Chondrocyte (in vitro differentiated cells): ENCODE measurements around the gene C2CD3. TPM values are rescaled to one million over a fixed set of nuclear protein-coding genes. Genes with fewer than 3 reads are reported as not detected.
A peak's percentile ranks its signal among the peaks of the same experiment; 100 is the strongest.
"Not testable (repeated sequence)": the region's sequence is repeated elsewhere in the genome, so short reads cannot be mapped to it uniquely, and the experiment has no call there.

ENCODE experiments used
- DNase-seq: peaks from one replicate; pipeline ENCODE4 v3.0.0; 2021; ENCODE audit warnings: mixed read lengths, low spot score
- H3K27ac Mint-ChIP-seq: one replicate; pipeline ENCODE4 v1.8.0; 2021; ENCODE audit warnings: mild to moderate bottlenecking, moderate library complexity, mixed read lengths; ENCODE audit not compliant: unreplicated experiment
- H3K27me3 Mint-ChIP-seq: 2 replicates; pipeline ENCODE4 v1.8.0; 2021; ENCODE audit warnings: low read depth, mixed read lengths
- H3K36me3 Mint-ChIP-seq: 2 replicates; pipeline ENCODE4 v1.8.0; 2021; ENCODE audit warnings: low read depth, mixed read lengths
- H3K4me1 Mint-ChIP-seq: 2 replicates; pipeline ENCODE4 v1.8.0; 2021; ENCODE audit warnings: low read depth, mild to moderate bottlenecking, mixed read lengths
- H3K4me3 Mint-ChIP-seq: one replicate; pipeline ENCODE4 v1.8.0; 2021; ENCODE audit warnings: mild to moderate bottlenecking, moderate library complexity, mixed read lengths; ENCODE audit not compliant: unreplicated experiment
- H3K9me3 Mint-ChIP-seq: 2 replicates; pipeline ENCODE4 v1.8.0; 2021; ENCODE audit warnings: low read depth, mixed read lengths
- total RNA-seq: library from RNA; stranded (reverse); gene quantifications from 3 replicates; pipeline ENCODE4 v1.2.1, GENCODE V29; 2021
- TF ChIP-seq, protein P1 (sequence below): fragments of 200-600 bp; sonication (generic); IDR thresholded peaks from 2 replicates; pipeline ENCODE4 v1.5.0; 2021; ENCODE audit warnings: antibody characterized with exemption, mild to moderate bottlenecking, moderate library complexity

Gene C2CD3
- total RNA-seq, 1 donor from 2014 or later, result 14.7 TPM

DNA sequence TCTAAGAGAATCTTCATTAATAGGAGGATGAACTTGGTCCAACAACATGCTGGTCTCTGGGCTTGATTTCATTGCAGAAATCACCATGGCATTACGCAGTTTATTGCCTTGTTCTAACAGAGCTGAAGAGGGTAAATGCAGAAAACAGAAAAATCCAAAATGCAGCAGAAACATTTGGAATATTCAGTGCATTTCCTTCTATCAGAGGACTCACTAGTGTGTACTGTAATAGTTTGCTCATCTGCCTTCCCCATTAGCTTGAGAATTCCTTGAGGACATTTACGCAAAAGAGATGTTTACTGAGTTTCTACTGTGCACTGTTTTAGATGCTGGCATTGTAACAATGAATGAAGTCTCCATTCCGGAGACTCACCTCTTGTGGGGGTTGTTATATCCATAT is 37.4 kb downstream of the C2CD3 start:
- Mint-ChIP-seq H3K27me3 (no peaks in the 10 kb centered on the region), H3K36me3 (peaks cover 10% of the 10 kb centered on the region)

DNA sequence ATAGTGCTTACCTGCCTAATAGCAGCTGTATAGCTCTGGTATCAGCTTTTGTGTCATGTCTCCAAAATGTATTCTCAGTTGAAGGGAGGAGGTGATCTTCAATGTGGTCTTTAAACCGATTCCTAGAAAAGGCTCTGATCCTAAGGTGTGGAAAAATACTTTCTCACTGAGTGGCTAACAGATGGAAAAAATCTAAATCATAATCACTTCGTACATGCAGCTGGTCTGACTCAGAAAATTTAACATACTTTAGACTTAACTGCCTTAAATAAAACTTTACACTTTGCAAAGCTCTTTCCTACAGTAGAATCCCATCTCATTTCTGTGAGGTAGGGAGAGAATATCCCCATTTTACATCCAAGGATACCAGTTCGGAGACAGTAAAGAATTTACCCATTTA is 38.0 kb downstream of the C2CD3 start:
- no peaks in the 10 kb centered on the region for H3K9me3 Mint-ChIP-seq
- no peak overlapping the region for H3K27ac Mint-ChIP-seq
- TF ChIP-seq, protein P1, sequence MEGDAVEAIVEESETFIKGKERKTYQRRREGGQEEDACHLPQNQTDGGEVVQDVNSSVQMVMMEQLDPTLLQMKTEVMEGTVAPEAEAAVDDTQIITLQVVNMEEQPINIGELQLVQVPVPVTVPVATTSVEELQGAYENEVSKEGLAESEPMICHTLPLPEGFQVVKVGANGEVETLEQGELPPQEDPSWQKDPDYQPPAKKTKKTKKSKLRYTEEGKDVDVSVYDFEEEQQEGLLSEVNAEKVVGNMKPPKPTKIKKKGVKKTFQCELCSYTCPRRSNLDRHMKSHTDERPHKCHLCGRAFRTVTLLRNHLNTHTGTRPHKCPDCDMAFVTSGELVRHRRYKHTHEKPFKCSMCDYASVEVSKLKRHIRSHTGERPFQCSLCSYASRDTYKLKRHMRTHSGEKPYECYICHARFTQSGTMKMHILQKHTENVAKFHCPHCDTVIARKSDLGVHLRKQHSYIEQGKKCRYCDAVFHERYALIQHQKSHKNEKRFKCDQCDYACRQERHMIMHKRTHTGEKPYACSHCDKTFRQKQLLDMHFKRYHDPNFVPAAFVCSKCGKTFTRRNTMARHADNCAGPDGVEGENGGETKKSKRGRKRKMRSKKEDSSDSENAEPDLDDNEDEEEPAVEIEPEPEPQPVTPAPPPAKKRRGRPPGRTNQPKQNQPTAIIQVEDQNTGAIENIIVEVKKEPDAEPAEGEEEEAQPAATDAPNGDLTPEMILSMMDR, result no peak
- no peak for DNase-seq
- peaks cover 40% of the 10 kb centered on the region for H3K4me1 Mint-ChIP-seq
- no peak overlapping the region for H3K4me3 Mint-ChIP-seq
- H3K27me3 Mint-ChIP-seq, result no peaks in the 10 kb centered on the region
- H3K36me3 Mint-ChIP-seq, result peaks cover 10% of the 10 kb centered on the region

More for the DNA sequence above, 37.4 kb downstream of the C2CD3 start:
- DNase-seq, result no peak
- H3K9me3 Mint-ChIP-seq, result no peaks in the 10 kb centered on the region
- peaks cover 46% of the 10 kb centered on the region for H3K4me1 Mint-ChIP-seq
- H3K4me3 Mint-ChIP-seq, result no peak overlapping the region
- TF ChIP-seq, protein P1, result no peak
- H3K27ac Mint-ChIP-seq, result no peak overlapping the region

GRCh38 chr11:74129121-74129520 is 41.7 kb downstream of the C2CD3 start:
- not testable (repeated sequence) for H3K36me3 Mint-ChIP-seq, H3K27ac Mint-ChIP-seq, DNase-seq, H3K4me3 Mint-ChIP-seq, H3K27me3 Mint-ChIP-seq, H3K9me3 Mint-ChIP-seq
- H3K4me1 Mint-ChIP-seq, result peaks cover 17% of the 10 kb centered on the region

- Mint-ChIP-seq H3K27me3 (no peaks in the 10 kb centered on the region), H3K9me3 (no peaks in the 10 kb centered on the region), H3K36me3 (peaks cover 1% of the 10 kb centered on the region), H3K4me1 (peaks cover 6% of the 10 kb centered on the region), H3K4me3 (no peak overlapping the region), H3K27ac (peak overlapping the region; percentile 32)
- no peak for DNase-seq
- TF ChIP-seq, protein P1, result peak; percentile 21
Observed at GRCh38 chr11:74123008-74123448, 47.8 kb downstream of the C2CD3 start.

- peaks cover 7% of the 10 kb centered on the region for H3K36me3 Mint-ChIP-seq
- no peaks in the 10 kb centered on the region for H3K9me3 Mint-ChIP-seq
- DNase-seq, result no peak
- H3K27me3 Mint-ChIP-seq, result no peaks in the 10 kb centered on the region
- H3K4me1 Mint-ChIP-seq, result peaks cover 6% of the 10 kb centered on the region
- TF ChIP-seq, protein P1, result no peak
- no peak overlapping the region for H3K4me3 Mint-ChIP-seq
- no peak overlapping the region for H3K27ac Mint-ChIP-seq
Observed at GRCh38 chr11:74121804-74122203, 49.0 kb downstream of the C2CD3 start.

DNA sequence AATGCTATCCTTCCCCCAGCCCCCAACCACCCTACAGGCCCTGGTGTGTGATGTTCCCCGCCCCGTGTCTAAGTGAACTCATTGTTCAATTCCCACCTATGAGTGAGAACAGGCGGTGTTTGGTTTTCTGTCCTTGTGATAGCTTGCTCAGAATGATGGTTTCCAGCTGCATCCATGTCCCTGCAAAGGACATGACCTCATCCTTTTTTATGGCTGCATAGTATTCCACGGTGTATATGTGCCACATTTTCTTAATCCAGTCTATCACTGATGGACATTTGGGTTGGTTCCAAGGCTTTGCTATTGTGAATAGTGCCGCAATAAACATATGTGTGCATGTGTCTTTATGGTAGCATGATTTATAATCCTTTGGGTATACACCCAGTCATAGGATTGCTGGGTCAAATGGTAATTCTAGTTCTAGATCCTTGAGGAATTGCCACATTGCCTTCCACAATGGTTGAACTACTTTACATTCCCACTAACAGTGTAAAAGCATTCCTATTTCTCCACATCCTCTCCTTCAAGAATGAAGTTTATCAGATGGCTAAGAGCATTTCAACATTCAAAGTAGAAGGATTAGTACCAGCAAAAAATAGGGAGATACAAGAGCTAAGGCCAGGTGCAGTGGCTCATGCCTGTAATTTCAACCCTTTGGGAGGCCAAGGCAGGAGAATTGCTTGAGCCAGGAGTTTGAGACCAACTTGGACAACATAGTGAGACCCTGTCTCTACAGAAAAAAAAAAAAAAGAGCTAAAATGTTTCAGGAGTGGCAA is 50.4 kb downstream of the C2CD3 start:
- not testable (repeated sequence) for DNase-seq, H3K27ac Mint-ChIP-seq

More for the DNA sequence above, 50.4 kb downstream of the C2CD3 start:
- not testable (repeated sequence) for H3K9me3 Mint-ChIP-seq, H3K4me3 Mint-ChIP-seq, H3K4me1 Mint-ChIP-seq, H3K27me3 Mint-ChIP-seq
- H3K36me3 Mint-ChIP-seq, result peaks cover 15% of the 10 kb centered on the region
